C4-2B (cell line): ENCODE results near the gene ICAM4.

Experiments used
- H3K27ac ChIP-seq: fragments of 450-650 bp; 2 replicates; pipeline ENCODE4 v1.5.1; 2017
- ZFX ChIP-seq: fragments of 450-650 bp; IDR thresholded peaks from 2 replicates; pipeline ENCODE4 v1.6.1; 2017
- TF ChIP-seq, protein P1 (sequence below): fragments of 450-650 bp; conservative IDR thresholded peaks from 2 replicates; pipeline ENCODE4 v1.5.1; 2017; ENCODE audit warnings: mild to moderate bottlenecking

The ICAM4 gene

DNA sequence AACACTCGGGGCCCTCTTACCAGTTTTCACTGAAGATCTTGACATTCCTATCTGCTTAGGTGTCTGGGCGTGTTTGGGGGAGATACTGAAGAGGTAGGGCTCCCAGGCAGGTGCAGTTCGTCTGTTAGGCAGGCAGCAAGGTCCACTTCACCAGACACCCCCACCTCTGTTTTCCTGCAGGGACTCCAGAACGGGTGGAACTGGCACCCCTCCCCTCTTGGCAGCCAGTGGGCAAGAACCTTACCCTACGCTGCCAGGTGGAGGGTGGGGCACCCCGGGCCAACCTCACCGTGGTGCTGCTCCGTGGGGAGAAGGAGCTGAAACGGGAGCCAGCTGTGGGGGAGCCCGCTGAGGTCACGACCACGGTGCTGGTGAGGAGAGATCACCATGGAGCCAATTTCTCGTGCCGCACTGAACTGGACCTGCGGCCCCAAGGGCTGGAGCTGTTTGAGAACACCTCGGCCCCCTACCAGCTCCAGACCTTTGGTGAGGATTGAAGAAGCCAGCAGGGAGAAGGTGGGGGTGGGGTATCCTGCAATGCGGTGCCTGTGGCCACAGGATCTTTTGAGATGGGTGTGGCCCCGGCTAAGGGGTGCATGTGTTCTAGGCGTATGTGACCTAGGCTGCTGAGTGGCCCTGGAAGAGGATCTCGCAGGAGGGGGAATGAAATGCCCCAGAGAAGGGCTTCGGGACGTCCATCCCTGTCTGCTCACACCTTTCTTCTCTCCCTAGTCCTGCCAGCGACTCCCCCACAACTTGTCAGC is 3.3 kb upstream of the ICAM4 start:
- H3K27ac ChIP-seq: no peak overlapping the region
- no peak for TF ChIP-seq ZFX
- TF ChIP-seq, protein P1, sequence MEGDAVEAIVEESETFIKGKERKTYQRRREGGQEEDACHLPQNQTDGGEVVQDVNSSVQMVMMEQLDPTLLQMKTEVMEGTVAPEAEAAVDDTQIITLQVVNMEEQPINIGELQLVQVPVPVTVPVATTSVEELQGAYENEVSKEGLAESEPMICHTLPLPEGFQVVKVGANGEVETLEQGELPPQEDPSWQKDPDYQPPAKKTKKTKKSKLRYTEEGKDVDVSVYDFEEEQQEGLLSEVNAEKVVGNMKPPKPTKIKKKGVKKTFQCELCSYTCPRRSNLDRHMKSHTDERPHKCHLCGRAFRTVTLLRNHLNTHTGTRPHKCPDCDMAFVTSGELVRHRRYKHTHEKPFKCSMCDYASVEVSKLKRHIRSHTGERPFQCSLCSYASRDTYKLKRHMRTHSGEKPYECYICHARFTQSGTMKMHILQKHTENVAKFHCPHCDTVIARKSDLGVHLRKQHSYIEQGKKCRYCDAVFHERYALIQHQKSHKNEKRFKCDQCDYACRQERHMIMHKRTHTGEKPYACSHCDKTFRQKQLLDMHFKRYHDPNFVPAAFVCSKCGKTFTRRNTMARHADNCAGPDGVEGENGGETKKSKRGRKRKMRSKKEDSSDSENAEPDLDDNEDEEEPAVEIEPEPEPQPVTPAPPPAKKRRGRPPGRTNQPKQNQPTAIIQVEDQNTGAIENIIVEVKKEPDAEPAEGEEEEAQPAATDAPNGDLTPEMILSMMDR: no peak

DNA sequence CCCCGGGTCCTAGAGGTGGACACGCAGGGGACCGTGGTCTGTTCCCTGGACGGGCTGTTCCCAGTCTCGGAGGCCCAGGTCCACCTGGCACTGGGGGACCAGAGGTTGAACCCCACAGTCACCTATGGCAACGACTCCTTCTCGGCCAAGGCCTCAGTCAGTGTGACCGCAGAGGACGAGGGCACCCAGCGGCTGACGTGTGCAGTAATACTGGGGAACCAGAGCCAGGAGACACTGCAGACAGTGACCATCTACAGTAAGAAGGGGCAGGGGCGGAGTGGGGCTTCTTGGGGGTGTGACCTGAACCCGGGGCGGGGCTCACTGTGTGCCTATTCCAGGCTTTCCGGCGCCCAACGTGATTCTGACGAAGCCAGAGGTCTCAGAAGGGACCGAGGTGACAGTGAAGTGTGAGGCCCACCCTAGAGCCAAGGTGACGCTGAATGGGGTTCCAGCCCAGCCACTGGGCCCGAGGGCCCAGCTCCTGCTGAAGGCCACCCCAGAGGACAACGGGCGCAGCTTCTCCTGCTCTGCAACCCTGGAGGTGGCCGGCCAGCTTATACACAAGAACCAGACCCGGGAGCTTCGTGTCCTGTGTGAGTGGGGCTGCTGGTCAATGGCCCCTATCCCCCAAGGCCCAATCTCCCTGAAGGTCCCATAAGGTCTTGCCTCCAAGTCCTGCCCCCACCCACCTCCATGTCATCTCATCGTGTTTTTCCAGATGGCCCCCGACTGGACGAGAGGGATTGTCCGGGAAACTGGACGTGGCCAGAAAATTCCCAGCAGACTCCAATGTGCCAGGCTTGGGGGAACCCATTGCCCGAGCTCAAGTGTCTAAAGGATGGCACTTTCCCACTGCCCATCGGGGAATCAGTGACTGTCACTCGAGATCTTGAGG is 2.4 kb upstream of the ICAM4 start:
- TF ChIP-seq, protein P1: no peak
- no peak for TF ChIP-seq ZFX
- H3K27ac ChIP-seq: no peak overlapping the region

DNA sequence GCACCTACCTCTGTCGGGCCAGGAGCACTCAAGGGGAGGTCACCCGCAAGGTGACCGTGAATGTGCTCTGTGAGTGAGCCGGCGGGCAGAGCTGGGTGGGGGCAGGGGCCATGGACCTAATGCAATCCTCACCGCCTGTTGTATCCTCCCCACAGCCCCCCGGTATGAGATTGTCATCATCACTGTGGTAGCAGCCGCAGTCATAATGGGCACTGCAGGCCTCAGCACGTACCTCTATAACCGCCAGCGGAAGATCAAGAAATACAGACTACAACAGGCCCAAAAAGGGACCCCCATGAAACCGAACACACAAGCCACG is 1.8 kb upstream of the ICAM4 start:
- TF ChIP-seq, protein P1: no peak
- TF ChIP-seq ZFX: no peak
- no peak overlapping the region for H3K27ac ChIP-seq

DNA sequence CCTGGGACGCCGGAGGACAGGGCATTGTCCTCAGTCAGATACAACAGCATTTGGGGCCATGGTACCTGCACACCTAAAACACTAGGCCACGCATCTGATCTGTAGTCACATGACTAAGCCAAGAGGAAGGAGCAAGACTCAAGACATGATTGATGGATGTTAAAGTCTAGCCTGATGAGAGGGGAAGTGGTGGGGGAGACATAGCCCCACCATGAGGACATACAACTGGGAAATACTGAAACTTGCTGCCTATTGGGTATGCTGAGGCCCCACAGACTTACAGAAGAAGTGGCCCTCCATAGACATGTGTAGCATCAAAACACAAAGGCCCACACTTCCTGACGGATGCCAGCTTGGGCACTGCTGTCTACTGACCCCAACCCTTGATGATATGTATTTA is 1.4 kb upstream of the ICAM4 start:
- TF ChIP-seq, protein P1: no peak
- TF ChIP-seq ZFX: no peak
- H3K27ac ChIP-seq: no peak overlapping the region

DNA sequence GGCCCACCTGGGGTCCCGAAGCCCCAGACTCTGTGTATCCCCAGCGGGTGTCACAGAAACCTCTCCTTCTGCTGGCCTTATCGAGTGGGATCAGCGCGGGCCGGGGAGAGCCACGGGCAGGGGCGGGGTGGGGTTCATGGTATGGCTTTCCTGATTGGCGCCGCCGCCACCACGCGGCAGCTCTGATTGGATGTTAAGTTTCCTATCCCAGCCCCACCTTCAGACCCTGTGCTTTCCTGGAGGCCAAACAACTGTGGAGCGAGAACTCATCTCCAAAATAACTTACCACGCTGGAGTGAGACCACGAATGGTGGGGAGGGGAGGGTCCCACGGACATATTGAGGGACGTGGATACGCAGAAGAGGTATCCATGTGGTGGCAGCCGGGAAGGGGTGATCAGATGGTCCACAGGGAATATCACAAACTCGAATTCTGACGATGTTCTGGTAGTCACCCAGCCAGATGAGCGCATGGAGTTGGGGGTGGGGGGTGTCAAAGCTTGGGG is 2.0 kb downstream of the ICAM4 start:
- H3K27ac ChIP-seq: peak overlapping the region; percentile 74
- TF ChIP-seq, protein P1: no peak
- TF ChIP-seq ZFX: no peak

DNA sequence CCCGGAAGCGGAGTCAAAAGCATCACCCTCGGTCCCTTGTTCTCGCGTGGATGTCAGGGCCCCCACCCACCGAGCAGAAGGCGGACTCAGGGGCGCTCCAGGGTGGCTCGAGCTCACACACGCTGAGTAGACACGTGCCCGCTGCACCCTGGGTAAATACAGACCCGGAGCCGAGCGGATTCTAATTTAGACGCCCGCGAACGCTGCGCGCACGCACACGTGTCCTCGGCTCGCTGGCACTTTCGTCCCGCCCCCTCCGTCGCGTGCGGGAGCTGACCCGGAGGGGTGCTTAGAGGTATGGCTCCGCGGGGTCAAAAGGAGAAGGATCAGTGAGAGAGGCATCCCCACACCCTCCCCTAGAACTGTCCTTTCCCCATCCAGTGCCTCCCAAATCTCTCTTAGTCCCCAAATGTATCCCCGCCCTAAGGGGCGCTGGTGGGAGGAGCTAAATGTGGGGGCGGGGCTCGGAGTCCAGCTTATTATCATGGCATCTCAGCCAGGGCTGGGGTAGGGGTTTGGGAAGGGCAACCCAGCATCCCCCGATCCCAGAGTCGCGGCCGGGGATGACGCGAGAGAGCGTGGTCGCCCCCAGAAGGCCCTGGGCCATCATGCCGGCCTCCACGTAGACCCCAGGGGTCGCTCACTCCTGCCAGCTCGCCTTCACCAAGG is 2.5 kb downstream of the ICAM4 start:
- TF ChIP-seq, protein P1: no peak
- TF ChIP-seq ZFX: no peak
- H3K27ac ChIP-seq: peak overlapping the region; percentile 74
